ENCODE results near the gene LRRC26. TPM values are rescaled to one million over a fixed set of nuclear protein-coding genes. Genes with fewer than 3 reads are reported as not detected.

The LRRC26 gene
- polyA plus RNA-seq, 1 donor (not counting 4 experiments of a cell fraction or from before 2014, with no cell fraction given) = not detected

DNA sequence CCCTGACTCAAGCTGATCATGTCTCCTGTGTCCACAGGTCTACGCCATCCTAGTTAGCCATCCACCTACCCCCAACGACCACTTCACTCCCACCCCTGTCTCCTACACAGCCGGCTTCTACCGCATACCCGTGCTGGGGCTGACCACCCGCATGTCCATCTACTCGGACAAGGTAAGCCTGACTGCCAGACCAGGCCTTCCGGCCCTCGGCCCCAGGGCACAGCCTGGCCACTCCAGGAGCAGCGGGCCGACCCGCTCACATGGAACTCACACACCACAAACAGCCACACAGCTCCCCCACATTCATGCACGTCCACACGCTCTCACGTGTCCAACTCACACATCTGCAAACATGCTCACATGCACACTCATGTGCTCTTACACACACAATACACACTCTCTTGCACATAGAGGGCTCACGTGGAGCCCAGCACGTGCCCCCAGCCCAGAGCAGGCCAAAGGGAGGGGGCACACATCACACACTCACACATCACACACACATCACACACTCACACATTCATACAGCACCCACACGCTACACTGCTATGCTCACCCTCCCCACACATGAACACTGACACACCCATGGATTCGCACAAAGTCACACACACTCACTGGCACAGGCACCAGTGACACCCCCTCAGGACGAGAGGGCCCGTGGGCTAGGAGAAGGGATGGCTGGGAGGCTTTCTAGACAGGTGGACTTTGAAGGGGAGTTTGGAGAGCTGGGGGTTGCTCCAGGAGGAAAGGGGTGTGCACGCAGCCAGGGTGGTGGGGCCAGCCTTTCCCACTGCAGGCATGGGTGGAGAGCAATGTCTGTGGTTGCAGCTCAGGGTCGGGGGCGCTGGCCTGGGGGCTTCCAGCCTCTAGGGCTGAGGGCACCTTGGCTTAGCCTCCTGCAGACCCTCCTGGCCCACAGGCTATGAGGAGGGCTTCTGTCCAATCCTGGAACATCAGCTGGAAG is 27.6 kb downstream of the LRRC26 start:
- TF ChIP-seq EZH2 (IDR thresholded peaks at IDR 0.05; ENCODE audit: low read length) = no peak
- TF ChIP-seq, protein P1, sequence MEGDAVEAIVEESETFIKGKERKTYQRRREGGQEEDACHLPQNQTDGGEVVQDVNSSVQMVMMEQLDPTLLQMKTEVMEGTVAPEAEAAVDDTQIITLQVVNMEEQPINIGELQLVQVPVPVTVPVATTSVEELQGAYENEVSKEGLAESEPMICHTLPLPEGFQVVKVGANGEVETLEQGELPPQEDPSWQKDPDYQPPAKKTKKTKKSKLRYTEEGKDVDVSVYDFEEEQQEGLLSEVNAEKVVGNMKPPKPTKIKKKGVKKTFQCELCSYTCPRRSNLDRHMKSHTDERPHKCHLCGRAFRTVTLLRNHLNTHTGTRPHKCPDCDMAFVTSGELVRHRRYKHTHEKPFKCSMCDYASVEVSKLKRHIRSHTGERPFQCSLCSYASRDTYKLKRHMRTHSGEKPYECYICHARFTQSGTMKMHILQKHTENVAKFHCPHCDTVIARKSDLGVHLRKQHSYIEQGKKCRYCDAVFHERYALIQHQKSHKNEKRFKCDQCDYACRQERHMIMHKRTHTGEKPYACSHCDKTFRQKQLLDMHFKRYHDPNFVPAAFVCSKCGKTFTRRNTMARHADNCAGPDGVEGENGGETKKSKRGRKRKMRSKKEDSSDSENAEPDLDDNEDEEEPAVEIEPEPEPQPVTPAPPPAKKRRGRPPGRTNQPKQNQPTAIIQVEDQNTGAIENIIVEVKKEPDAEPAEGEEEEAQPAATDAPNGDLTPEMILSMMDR (optimal IDR thresholded peaks at IDR 0.05 in 1 of 3, IDR thresholded peaks at IDR 0.05 in 1 of 3, conservative IDR thresholded peaks at IDR 0.05 in 1 of 3; ENCODE audit: extremely low read depth in 1 of 3, insufficient read depth in 2 of 3, low read length in 3 of 3) = no peak
- dilution Hi-C loops (cut with MboI; ENCODE audit: extremely low pct_ligation_motif_present, low sequenced_read_pairs) = no loop called here
- no peaks in the 10 kb centered on the region for H3K36me3 ChIP-seq (ENCODE audit: control insufficient read depth in 2 of 2, extremely low read depth in 1 of 2, insufficient read depth in 2 of 2, low read length in 2 of 2)
- H3K9me1 ChIP-seq (ENCODE audit: control insufficient read depth, extremely low read depth, insufficient read depth, low read length) = no peaks in the 10 kb centered on the region
- no peaks in the 10 kb centered on the region for H3K4me1 ChIP-seq (ENCODE audit: control insufficient read depth, extremely low read depth, insufficient read depth, low read length)
- H3K79me2 ChIP-seq (ENCODE audit: control insufficient read depth, insufficient read depth, low read length) = no peaks in the 10 kb centered on the region
- no peak overlapping the region for H3K4me3 ChIP-seq (ENCODE audit: control insufficient read depth in 2 of 3, extremely low read depth in 1 of 3, insufficient read depth in 2 of 3, low read depth in 1 of 3, low read length in 3 of 3)
- H4K20me1 ChIP-seq (ENCODE audit: control insufficient read depth, extremely low read depth, insufficient read depth, low read length) = no peaks in the 10 kb centered on the region
- H3K9ac ChIP-seq (ENCODE audit: control insufficient read depth, extremely low read depth, insufficient read depth, low read length) = no peak overlapping the region
- H3K9me3 ChIP-seq (ENCODE audit: control insufficient read depth, low read depth, low read length) = no peaks in the 10 kb centered on the region
- no peak overlapping the region for H3K27ac ChIP-seq (ENCODE audit: control insufficient read depth, insufficient read depth, low read length)
- no peak overlapping the region for H3K4me2 ChIP-seq (ENCODE audit: control insufficient read depth, extremely low read depth, insufficient read depth, low read depth, low read length)
- FAIRE-seq (no peak), DNase-seq (ENCODE audit: low read depth, low spot score) (no peak)
- H2AFZ ChIP-seq (ENCODE audit: control insufficient read depth, low read length) = no peak overlapping the region
- H3K27me3 ChIP-seq (ENCODE audit: control insufficient read depth, extremely low read depth, insufficient read depth, low read length) = peaks cover 57% of the 10 kb centered on the region

DNA sequence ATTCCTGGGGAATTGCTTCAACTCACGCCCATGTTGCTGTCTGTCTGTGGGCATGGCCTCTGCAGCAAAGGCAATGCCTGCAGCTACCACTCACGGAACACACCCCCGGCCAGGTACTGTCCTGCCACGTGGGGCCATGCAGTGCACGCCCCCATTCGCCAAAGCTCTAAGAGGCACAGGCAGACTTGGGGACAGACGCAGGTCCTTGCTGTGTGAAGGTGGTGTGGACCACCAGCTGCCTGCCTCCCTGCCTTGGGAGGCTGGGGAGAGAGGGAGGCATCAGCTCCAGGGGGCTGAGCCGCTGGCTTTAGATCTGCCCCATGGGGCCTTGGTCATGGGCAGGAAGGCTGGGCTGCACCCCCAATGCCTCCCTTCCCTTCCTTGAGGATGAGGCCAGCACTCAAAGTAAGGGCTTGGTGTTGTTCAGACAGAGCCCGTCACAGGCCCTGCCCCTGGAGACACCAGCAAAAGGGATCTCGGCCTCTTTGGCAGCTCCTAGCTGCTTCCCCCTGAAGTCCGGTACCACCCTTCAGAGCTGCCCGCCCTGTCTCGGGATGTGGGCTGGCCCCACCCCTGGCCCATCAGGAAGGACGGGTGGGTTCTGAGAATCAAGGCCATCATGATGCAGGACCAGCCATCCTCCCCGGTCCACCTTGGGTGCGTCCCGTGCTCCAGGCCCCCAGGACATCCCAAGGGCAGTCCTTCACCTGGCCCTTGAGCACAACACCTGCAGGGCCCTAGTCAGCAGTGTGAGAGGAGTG is 28.6 kb downstream of the LRRC26 start:
- H3K4me1 ChIP-seq (ENCODE audit: control insufficient read depth, extremely low read depth, insufficient read depth, low read length) = no peaks in the 10 kb centered on the region
- TF ChIP-seq EZH2 (IDR thresholded peaks at IDR 0.05; ENCODE audit: low read length) = no peak
- TF ChIP-seq, protein P1 (optimal IDR thresholded peaks at IDR 0.05 in 1 of 3, IDR thresholded peaks at IDR 0.05 in 1 of 3, conservative IDR thresholded peaks at IDR 0.05 in 1 of 3; ENCODE audit: extremely low read depth in 1 of 3, insufficient read depth in 2 of 3, low read length in 3 of 3) = no peak
- H3K9me1 ChIP-seq (ENCODE audit: control insufficient read depth, extremely low read depth, insufficient read depth, low read length) = no peaks in the 10 kb centered on the region
- peaks cover 67% of the 10 kb centered on the region for H3K27me3 ChIP-seq (ENCODE audit: control insufficient read depth, extremely low read depth, insufficient read depth, low read length)
- no peaks in the 10 kb centered on the region for H4K20me1 ChIP-seq (ENCODE audit: control insufficient read depth, extremely low read depth, insufficient read depth, low read length)
- no peak overlapping the region for H3K4me2 ChIP-seq (ENCODE audit: control insufficient read depth, extremely low read depth, insufficient read depth, low read depth, low read length)
- H2AFZ ChIP-seq (ENCODE audit: control insufficient read depth, low read length) = no peak overlapping the region
- H3K9me3 ChIP-seq (ENCODE audit: control insufficient read depth, low read depth, low read length) = no peaks in the 10 kb centered on the region
- no peaks in the 10 kb centered on the region for H3K36me3 ChIP-seq (ENCODE audit: control insufficient read depth in 2 of 2, extremely low read depth in 1 of 2, insufficient read depth in 2 of 2, low read length in 2 of 2)
- FAIRE-seq (no peak), DNase-seq (ENCODE audit: low read depth, low spot score) (no peak)
- no peak overlapping the region for H3K4me3 ChIP-seq (ENCODE audit: control insufficient read depth in 2 of 3, extremely low read depth in 1 of 3, insufficient read depth in 2 of 3, low read depth in 1 of 3, low read length in 3 of 3)
- no peak overlapping the region for H3K9ac ChIP-seq (ENCODE audit: control insufficient read depth, extremely low read depth, insufficient read depth, low read length)
- no peak overlapping the region for H3K27ac ChIP-seq (ENCODE audit: control insufficient read depth, insufficient read depth, low read length)
- no peaks in the 10 kb centered on the region for H3K79me2 ChIP-seq (ENCODE audit: control insufficient read depth, insufficient read depth, low read length)
- dilution Hi-C loops (cut with MboI; ENCODE audit: extremely low pct_ligation_motif_present, low sequenced_read_pairs) = no loop called here

Data from keratinocyte (primary cell).